NCI-H146 treated with DMSO at 0.1 percent for 48 hours (cell line): ENCODE data around the gene GLT8D1.

Experiments used
- DNase-seq: peaks from one replicate; lab custom pipeline; 2025; ENCODE audit not compliant: unreplicated experiment; lab: John Stamatoyannopoulos, UW

GLT8D1 gene

DNA sequence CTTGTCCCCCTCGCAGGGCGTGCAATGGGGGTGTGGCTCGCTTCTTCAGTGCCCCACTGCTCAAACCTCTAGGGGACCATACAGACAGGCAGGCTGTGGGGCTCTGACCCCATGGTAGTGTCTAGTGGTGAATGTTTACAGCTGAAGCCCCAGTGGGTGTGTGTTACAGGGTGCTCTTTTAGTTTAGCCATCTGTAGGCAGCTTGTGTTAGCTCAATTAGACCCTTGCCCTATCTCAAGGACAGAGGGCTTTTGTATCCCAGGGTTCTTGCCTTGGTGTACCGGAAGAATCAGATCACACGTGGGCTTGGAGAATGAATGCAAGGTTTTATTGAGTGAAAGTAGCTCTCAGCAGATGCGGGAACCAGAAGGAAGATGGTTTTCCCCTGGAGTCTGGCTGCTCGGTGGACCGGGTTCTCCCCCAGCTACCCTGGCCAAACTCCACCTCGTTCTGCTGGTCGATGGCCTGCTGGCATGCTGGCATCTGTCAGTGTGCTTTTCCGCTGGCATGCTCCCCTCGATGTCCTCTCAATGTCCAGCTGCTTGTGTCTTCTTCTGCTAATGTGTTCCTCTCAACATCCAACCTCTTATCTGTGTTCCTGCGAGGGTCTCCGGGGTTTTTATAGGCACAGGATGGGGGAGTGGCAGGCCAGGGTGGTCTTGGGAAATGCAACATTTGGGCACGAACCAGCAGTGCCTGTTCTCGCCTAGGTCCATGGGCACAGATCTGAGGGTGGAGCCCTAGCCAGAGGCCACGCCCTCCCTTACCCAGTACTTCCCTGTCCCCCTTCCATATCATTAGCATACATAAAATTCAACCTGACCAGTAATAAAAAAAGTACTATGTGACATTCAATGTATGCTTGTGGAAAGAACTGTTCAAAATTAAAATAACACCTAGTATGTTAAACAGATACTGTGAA, 7.0 kb upstream of the GLT8D1 start:
- no peak for DNase-seq

DNA sequence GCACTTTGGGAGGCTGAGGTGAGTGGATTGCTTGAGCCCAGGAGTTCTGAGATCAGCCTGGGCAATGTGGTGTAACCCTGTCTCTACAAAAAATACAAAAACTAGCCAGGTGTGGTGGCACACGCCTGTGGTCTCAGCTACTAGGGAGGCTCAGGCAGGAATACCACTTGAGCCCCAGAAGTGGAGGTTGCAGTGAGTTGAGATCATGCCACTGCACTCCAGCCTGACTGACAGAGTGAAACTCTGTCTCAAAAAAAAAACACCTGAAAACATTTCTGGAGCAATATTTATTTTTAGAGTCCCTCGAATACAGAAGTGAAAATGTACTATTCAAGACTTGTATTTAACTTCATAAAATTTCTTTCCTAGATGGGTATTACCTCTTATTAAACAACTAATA, 4.9 kb upstream of the GLT8D1 start:
- no peak for DNase-seq

DNA sequence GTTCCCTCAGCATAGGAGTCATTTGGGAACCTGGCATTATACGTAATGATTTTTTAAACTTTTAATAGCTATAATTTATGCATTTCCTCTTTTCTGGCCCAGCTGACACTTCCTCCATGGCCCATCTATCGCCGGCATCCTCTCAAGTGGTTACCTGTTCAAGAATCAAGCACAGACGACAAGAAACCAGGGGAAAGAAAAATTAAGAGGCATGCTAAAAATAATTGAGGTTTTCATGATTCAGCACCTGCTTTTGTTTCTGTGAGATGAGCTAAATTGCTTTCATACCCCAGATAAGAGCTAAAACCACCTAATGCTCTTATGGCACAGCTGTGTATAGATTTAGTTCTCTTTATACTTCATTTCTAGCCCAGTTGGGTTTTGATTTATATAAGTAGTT, 2.0 kb upstream of the GLT8D1 start:
- no peak for DNase-seq

DNA sequence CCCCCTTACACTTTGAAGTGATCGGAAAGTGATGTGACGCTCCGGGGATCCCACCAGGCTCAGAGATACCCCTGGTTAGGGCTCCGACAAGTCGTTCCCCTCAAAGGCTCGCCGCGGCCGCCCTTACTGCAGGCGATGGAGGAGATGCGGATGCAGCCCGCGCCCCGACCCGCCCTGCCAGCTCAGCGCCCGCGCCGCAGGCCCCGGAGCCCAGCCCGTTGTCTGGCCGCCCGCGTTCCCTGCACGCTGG, 228 bp downstream of the GLT8D1 start:
- no peak for DNase-seq

DNA sequence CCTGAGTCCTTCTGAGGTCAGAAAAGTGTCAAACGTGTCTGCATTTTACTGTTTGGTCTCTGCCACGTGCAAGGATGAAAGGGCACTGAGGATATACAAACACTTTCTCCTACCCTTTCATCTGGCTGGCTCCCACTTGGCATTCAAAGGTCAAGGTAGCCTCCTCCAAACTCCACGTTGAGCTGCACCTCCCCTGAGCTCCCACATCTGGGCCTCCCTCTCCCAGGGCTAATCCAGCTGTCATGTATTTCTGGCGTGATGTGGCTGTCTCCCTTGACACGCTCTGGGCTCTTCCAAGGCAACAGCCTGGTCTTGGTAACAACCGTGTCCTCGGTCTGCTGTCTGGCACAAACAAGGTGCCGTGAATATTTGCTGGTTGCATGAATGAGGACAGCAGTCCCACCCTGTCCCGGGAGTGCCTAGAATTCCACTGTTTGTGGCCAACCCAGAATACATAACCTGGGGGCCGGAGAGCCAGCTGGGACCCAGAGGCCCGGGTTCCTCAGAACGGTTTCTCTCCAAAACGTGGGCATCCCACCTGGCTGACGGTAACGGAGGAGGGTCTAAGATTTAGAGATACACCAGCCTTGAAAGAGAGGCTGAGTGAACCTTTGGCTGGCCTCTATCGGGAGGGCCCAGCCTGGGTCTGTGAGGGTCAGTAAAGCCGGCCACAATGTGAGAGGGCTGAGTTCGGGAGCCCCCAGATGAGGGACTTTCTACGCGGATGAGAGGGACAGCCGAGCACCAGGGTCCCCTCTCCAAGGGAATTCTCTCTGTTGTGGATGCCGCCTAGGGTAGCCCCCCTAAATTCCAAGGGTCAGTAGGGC, 767 bp downstream of the GLT8D1 start:
- no peak for DNase-seq

DNA sequence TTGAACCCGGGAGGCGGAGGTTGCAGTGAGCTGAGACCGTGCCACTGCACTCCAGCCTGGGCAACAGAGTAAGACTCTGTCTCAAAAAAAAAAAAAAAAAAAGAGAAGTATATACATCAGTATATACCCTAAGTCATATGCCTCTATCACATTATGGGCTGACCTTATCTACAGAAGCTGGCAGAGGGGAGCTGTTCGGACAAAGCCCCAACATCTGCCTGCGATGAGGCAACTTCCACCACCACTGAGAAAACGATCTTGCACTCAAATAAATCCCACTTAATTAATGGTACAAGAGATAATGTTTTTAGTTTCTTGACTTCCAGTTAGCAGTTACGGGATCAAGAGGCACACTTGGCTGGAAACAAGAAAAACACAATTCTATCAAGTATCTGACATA, 2.2 kb downstream of the GLT8D1 start:
- DNase-seq: no peak

DNA sequence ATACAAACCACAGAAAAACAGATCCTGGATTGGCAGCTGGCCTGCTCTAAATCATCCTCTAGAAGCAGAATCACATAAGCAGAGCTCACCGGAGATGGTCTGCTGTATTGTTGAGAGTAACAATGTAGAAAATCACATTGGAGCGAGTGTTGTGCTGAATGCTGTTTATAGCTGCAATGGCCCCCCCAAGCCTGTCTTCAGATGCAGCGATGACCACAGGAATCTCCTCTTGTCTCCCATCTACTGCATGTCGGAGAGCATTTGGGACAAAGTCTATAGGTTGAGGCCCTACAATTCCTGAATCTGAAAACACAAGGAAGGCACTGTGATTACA, 8.0 kb downstream of the GLT8D1 start:
- DNase-seq: no peak

DNA sequence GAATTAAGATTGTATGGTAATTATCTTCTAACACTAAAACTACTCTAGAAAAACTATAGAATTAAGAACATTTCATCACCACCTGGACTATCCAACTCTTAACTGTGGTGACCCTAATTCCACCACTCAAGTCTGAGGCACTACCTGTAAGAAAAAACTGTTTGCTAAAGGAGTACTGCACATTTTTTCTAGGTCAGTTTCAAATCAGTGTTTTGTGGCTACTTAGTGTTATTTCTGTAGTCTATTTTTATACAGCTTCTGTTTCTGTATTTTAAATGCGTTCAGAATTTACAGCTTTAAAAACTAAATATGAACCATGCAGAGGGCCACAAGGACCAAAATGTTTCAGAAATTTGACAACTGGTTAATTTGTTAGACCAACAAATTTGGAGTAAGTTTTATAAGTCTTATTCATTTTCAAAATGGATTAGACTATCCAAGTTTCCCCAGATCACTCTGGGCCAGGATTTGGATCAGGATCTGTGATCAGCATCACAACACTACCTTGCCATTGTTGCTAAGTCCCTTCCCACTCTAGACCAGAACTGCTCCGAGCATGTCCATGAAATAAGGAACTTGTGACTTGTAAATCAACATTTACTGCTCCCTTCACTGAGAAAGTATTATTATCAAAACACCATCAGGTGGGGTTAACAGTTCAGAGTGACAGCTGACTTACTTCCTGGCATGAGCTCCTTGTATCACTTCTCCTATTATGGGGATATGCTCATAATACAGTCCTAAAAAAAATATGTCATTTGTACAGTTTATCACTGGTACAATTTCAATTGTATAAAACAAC, 8.6 kb downstream of the GLT8D1 start:
- no peak for DNase-seq

DNA sequence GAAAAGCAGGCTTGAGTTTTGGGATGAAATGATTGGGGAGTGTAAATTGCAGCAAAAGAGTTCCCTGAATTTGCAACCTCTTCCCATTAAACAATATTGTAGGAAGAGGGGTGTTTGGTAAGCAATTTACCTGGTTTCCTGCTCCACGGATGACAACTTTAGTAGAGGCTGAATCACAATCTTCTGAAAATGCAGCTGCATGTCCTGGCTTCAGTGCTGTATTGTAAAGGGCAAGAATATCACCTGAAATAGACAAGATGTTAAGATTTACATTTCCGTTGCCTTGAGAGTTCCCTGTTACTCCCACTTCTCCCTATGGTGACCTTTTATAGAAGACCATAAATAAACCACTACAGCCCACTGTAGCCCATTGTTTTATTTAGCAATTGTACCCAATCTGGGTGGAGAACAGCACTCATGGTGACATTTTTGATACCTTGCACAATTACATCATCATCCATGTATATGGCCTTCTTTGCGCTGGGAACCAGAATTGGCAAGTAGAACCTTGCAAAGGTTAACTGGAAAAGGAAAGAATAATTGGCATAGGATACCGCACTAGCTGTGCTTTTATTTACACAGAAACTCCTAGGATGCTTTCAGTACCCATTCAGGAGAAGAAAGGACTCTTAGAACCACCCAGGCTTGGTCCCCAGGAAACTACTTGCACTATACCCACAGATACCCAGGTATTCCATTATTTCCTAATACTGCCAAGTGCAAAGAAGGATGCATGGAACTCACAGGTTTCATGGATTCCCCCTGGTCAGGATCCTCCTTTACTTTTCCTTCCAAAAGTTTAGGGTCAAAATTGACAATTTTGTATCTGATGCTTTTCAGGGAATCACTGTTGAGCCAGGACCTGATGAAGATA, 9.6 kb downstream of the GLT8D1 start:
- DNase-seq: no peak

DNA sequence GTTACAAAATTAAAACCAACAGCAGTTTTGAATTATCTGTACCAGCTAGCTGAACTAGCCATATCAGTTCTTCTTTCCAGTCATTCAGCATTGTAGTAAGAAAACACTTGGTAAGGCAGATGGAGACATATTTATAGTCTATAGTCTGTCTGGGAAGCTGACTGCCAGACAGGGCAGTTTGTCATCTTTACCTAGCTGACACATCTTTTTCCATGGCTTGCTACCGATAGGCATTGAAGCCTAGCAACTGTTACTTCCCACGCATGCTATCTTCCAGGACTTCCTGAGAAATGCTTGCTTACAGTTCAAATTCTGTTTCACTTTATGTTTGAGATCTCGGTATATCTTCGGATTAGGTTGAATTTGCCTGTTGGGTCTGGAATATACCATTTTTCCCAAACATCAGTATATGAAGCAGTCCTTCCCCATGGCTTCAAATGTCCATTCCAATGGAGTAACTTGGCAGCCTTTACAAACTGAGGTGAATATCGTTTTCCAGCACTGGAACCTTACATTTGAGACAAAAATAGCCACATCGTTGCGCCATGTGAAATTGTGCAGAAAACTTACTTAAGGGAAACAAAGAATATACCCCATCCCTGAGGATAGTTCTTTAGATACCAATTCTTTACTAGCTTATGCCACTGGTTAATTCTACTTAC, 10.9 kb downstream of the GLT8D1 start:
- DNase-seq: no peak

DNA sequence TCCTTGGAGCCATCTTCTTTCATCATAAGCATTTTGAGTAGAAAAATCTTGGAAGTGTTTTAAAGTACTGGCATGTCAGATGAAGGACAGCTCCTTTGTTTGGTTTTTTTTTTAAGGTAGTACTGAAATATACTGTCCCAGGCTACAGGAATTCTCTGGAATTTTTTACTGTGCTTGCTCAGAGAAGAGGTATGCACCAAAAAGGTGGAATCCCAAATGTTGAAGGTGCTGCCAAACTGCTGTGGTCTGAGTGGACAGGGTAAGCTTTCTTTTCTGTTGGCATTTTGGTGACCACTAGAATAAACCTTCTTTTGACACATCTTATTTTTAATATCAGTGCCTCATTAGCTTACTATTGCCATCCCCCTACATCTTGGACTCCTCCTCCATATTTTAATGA, 12.5 kb downstream of the GLT8D1 start:
- DNase-seq: no peak

DNA sequence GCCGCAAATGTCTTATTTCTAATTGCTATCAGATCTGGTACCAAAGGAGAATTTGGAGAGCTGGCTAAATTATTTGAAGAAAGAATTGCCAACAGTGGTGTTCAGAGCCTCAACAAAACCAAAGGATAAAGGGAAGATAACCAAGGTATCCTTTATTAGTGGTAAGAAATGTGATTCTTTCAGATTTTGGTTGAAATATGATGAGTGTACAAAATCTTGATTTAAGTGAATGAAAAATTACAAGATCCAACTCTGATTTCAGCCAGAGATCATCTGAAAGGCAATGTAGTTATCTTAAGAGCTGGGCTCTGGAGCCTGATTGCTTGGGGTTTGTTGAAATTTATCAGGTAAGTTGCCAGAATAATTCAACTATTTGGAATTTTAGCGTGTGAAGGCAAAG, 15.0 kb downstream of the GLT8D1 start:
- DNase-seq: no peak

DNA sequence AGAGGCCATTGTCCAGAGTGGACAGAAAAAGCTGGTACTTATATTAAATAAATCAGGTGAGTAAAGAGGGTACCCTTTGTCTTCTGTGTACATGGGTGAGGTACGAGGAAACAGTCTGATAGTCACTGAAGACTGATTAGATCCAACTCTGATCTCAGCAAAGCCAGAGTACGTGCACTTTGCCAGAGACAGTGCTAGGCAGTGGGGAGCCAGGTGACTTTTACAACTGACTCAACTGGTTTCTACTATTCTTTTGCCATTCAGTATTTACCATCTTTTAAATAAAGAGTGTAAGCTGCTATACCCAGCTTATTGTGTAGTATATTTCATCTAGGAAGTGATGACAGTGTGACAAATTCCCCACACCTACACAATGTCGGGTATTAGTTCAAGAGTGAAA, 16.4 kb downstream of the GLT8D1 start:
- DNase-seq: no peak

DNA sequence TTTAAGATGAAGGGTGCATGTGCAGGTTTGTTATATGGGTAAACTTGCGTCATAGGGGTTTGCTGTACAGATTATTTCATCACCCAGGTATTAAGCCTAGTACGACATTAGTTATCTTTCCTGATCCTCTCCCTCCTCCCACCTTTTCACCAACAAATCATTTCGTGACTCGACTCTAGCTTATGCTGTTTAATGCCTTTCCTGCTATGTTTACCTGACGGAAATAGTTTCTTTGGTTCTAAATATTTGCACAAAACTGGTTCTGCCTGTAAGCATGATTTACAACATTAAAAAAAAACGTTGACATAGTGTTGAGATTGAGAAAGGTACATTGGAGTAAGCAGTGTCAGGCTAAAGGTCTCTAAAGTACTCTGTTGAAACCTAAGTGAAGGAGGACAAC, 17.3 kb downstream of the GLT8D1 start:
- DNase-seq: no peak

DNA sequence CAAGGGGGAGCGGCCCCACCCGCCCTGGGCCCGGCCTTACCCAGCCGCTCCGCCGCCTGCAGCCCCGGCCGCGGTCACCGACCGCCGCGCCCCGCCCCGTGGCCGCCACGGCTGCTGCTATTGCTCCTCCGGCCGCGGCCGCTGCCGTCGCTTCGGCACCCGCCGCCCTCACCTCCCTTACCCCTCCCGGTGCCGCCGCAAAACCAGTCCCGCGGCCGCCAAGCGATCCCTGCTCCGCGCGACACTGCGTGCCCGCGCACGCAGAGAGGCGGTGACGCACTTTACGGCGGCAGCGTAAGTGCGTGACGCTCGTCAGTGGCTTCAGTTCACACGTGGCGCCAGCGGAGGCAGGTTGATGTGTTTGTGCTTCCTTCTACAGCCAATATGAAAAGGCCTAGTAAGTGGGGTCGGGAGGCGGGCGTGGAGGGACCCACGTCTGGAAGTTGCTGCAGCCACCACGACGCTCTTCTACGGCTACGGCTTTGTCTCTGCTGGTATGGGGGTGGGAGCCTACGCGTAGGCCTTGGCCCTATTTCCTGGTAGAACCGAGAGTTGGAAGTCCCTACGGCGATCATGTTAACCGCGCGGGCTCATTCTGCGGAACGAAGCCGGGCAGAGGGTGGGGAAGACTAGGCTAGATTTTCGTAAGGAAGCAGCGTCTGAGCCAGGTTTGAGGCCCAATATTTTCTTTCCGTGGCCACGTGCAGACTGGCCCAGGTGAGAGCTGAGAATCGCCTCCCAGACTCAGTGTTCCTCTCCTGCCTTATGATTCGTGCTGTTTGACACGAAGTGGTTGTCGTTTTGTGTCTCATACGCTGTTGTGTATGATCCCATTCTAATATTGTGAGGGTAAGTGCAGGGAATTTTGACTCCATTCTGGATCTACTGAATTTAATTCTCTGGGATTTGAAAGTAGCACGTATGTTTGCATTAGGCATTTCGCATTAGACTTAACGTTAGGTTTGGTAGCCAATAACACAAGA, 19.6 kb downstream of the GLT8D1 start, which contains the start of the genes GNL3 and PBRM1:
Gene GNL3 (plus strand): TSS at position 324 of the 983 bp plus-strand sequence. CDS start 61 bp downstream, at position 385.
Gene PBRM1 (minus strand): TSS at position 205 of the 983 bp plus-strand sequence.
- peak; percentile 57 for DNase-seq

DNA sequence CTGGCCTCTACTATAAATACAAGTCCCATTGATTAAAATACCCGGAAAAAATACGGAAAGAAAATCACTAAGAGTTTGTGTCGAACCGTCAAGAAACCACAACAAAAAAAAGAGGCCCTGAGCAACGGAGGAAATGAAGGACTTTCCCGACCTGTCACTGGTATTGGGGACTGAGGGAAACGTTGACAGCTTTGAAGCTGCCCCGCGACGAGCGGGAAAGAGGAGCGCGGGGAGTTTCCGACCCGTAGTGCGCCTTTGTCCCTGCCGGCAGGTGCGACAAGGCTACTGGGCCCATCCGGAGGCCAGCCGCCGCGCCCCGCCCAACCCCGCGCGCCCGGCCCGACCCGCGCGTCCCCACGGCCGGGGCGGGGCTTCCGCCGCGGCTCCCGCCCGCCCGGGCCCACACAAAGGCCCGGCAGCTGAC, 20.3 kb downstream of the GLT8D1 start:
- peak; percentile 60 for DNase-seq

DNA sequence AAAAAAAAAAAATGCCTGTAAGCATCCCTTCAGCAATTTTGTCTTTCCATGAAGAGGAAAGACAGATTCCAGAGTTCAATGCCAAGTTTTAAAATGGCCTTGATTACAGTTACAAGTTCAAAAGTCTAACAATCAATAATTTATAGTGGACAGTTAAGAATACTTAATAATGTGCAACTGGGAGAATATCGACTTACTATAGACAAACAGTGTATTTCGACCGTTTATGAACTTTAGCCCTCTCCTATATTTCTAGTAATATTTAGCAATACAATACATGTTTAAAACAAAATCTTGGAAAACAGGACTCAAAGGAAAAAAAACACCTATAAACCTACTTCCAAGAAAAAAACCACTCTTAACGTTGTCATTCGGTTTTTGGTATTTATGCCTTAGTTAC, 21.4 kb downstream of the GLT8D1 start:
- no peak for DNase-seq

DNA sequence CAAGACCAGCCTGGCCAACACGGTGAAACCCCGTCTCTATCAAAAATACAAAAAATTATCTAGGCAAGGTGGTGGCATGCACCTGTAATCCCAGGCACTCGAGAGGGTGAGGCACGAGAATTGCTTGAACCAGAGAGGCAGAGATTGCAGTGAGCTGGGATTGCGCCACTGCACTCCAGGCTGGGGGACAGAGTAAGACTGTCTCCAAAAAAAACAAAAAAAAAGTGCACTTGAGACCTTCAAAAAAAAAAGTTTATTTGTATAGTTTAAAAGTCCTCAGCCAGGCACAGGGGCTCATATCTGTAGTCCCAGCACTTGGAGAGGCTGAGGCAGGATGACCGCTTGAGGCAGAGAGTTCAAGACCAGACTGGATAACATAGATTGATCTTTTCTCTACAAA, 22.0 kb downstream of the GLT8D1 start:
- DNase-seq: no peak

DNA sequence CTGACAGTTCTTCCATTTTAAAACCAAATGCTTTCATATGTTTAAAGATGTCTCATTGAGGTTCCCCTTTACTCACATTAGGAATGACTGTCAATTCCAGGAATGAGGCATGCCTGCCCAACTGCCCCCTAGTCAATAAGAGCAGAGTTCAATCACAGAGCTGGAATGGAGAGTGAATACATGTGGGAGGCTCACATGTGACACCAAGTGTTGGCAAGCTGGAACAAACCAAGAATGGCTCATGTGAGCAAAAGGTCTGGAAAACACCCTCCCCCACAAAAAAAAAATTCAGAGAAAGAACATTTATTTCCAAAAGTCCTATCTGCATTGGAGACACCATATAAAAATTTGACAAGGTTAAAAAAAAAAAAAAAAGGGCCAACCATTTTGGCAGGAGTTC, 23.6 kb downstream of the GLT8D1 start:
- no peak for DNase-seq
